A673 (cell line): ENCODE results near the gene CYP2F1. TPM values are rescaled to one million over a fixed set of nuclear protein-coding genes. Genes with fewer than 3 reads are reported as not detected.

Source experiments
- BruUV-seq: library from RNA; stranded (reverse); fragments of 400-500 nt; replicated peaks from 2 replicates; lab custom pipeline; 2021; lab: Mats Ljungman, UMichigan
- CTCF ChIA-PET: fragments of 300-600 bp; sonication (Branson Sonifier 250); formaldehyde crosslinking; loops from one replicate; lab custom pipeline; 2022; ENCODE audit warnings: antibody characterized with exemption; lab: Charles Lee
- POLR2A ChIA-PET: fragments of 300-600 bp; sonication (Branson Sonifier 250); formaldehyde crosslinking; loops from one replicate; lab custom pipeline; 2022; ENCODE audit warnings: antibody characterized with exemption; ENCODE audit not compliant: low non-redundant PET; lab: Charles Lee
- DNase-seq: peaks from one replicate; pipeline ENCODE4 v3.0.0-alpha.2; 2015; ENCODE audit warnings: low spot score
- H3K27ac ChIP-seq: fragments of 200-600 bp; sonication (generic); 2 replicates; pipeline ENCODE4 v1.5.1; 2016; ENCODE audit warnings: mixed run types, low read depth, mild to moderate bottlenecking, mixed read lengths, antibody characterized with exemption, low read length; ENCODE audit not compliant: poor library complexity, severe bottlenecking
- H3K27me3 ChIP-seq: fragments of 200-600 bp; sonication (generic); replicated peaks from 2 replicates; pipeline ENCODE4 v1.6.1; 2017; ENCODE audit warnings: mixed run types, low read depth, mild to moderate bottlenecking, mixed read lengths, antibody characterized with exemption, low read length; ENCODE audit not compliant: insufficient read depth, poor library complexity
- H3K36me3 ChIP-seq: fragments of 200-600 bp; sonication (generic); 2 replicates; pipeline ENCODE4 v1.6.1; 2016; ENCODE audit warnings: mixed run types, mild to moderate bottlenecking, mixed read lengths, antibody characterized with exemption, low read length; ENCODE audit not compliant: insufficient read depth, poor library complexity, severe bottlenecking
- H3K4me1 ChIP-seq: fragments of 200-600 bp; sonication (generic); 2 replicates; pipeline ENCODE4 v1.6.1; 2017; ENCODE audit warnings: mixed run types, mild to moderate bottlenecking, mixed read lengths, antibody characterized with exemption, low read length; ENCODE audit not compliant: insufficient read depth, poor library complexity, severe bottlenecking
- H3K4me3 ChIP-seq: fragments of 200-600 bp; sonication (generic); 2 replicates; pipeline ENCODE4 v1.5.1; 2016; ENCODE audit warnings: low read depth, mixed run types, mild to moderate bottlenecking, mixed read lengths, low read length; ENCODE audit not compliant: poor library complexity, severe bottlenecking
- H3K9me3 ChIP-seq: fragments of 200-600 bp; sonication (generic); 2 replicates; pipeline ENCODE4 v1.6.1; 2016; ENCODE audit warnings: mixed run types, low read depth, mild to moderate bottlenecking, mixed read lengths, antibody characterized with exemption, low read length; ENCODE audit not compliant: poor library complexity, severe bottlenecking
- EZH2 ChIP-seq: fragments of 200-600 bp; sonication (generic); IDR thresholded peaks from 2 replicates; pipeline ENCODE4 v1.6.1; 2017; ENCODE audit warnings: borderline replicate concordance, low read depth, mild to moderate bottlenecking, mixed read lengths, antibody characterized with exemption, low read length; ENCODE audit not compliant: poor library complexity, severe bottlenecking
- intact Hi-C: fragments of 100-400 bp; cut with micrococcal nuclease; formaldehyde crosslinking; loops from one replicate; pipeline ENCODE4 v1.10.0; 2022; ENCODE audit not compliant: unreplicated experiment
- total RNA-seq: library from RNA; stranded (reverse); gene quantifications from 2 replicates; pipeline ENCODE4 v1.2.3, GENCODE V29; 2021
- TF ChIP-seq, protein P1 (sequence below): fragments of 300-800, 200-600 bp; sonication (generic); conservative IDR thresholded peaks from 2 replicates; pipeline ENCODE4 v1.5.1; 2017; ENCODE audit warnings: low read depth, mild to moderate bottlenecking, antibody characterized with exemption, low read length, moderate library complexity, mixed read lengths

CYP2F1 gene
- total RNA-seq, 1 experiment from 2014 or later = not detected

DNA sequence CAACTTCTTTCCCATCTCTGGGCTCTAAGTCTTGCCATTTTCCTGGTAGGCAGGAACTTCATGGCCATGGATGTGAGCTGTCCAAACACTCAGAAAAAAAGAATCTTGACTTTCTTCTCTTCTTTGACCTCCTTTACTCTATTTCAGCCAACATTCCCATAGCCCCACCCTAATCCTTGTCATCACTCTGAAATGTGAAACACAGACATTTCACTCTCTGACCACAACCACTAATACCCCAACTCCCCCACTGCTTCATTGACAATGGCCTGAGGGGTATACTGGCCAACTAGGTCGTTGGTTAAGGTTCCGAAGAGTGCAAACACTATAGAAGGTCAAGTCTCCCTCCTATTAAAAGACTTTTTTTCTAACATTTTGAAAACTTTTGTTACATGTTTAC lies 30.7 kb upstream of the CYP2F1 start:
- no peak for TF ChIP-seq EZH2
- no TSS peak for BruUV-seq
- no peak for DNase-seq

DNA sequence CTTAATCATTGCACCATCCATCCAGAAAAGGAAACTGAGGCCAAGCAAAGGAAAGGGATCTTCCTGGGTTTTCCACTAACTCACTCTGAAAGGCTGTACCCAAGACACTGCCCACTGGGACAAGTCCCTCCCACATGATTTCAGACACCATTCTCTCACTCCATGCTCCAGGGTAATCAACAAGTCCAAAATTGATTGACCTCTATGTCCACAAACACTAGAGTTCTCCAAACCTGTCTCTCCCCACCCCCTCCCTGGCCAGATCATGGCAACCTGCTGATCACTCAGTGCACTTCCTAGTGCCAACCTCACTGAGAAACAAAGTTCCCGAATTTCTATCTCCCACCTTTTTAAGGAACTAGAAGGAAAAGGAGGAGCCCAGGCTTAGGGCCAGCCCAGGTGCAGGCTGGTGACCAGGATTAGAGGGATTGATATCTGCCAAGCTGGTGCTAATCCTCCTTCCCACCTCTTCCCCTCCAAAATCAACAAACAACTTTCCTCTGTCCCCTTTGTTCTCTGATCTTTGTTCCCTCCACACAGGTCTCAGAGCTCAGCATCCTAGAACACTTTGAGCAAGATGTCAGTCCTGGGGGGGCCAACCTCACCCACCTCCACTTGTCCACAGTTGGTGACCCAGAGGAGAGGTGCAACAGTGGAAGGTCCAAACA lies 28.4 kb upstream of the CYP2F1 start:
- TF ChIP-seq, protein P1, sequence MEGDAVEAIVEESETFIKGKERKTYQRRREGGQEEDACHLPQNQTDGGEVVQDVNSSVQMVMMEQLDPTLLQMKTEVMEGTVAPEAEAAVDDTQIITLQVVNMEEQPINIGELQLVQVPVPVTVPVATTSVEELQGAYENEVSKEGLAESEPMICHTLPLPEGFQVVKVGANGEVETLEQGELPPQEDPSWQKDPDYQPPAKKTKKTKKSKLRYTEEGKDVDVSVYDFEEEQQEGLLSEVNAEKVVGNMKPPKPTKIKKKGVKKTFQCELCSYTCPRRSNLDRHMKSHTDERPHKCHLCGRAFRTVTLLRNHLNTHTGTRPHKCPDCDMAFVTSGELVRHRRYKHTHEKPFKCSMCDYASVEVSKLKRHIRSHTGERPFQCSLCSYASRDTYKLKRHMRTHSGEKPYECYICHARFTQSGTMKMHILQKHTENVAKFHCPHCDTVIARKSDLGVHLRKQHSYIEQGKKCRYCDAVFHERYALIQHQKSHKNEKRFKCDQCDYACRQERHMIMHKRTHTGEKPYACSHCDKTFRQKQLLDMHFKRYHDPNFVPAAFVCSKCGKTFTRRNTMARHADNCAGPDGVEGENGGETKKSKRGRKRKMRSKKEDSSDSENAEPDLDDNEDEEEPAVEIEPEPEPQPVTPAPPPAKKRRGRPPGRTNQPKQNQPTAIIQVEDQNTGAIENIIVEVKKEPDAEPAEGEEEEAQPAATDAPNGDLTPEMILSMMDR = no peak
- no peak for TF ChIP-seq EZH2
- H3K27me3 ChIP-seq = peaks cover 34% of the 10 kb centered on the region
- intact Hi-C loops = no loop called here
- no peak overlapping the region for H3K4me3 ChIP-seq
- H3K9me3 ChIP-seq = no peaks in the 10 kb centered on the region
- no peaks in the 10 kb centered on the region for H3K4me1 ChIP-seq
- ChIA-PET CTCF (no interaction called here), POLR2A (no interaction called here)
- no peaks in the 10 kb centered on the region for H3K36me3 ChIP-seq
- BruUV-seq = no TSS peak
- no peak for DNase-seq
- H3K27ac ChIP-seq = no peak overlapping the region

More for the DNA sequence above, 30.7 kb upstream of the CYP2F1 start:
- POLR2A ChIA-PET = no interaction called here
- Histone ChIP-seq H3K27ac (no peak overlapping the region), H3K4me1 (no peaks in the 10 kb centered on the region), H3K4me3 (no peak overlapping the region), H3K36me3 (no peaks in the 10 kb centered on the region), H3K9me3 (no peaks in the 10 kb centered on the region), H3K27me3 (peaks cover 25% of the 10 kb centered on the region)
- CTCF ChIA-PET = no interaction called here
- intact Hi-C loops = no loop called here

DNA sequence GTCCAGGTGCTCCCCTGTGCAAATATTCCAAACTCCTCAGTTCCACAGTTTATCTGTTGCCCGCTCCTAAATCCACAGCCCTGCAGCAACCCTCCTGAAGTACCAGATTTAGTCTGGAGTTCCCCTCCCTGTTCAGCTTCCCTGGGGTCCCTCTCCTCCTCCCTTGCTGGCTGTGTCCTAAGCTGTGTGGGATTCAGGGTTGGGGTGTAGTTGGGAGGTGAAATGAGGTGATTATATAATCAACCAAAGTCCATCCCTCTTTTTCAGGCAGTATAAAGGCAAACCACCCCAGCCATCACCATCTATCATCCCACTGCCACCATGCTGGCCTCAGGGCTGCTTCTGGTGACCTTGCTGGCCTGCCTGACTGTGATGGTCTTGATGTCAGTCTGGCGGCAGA lies 26.1 kb upstream of the CYP2F1 start, which contains the start of gene CYP2A13:
CYP2A13 (plus strand) TSS at position 301 of the 400 bp plus-strand sequence; CDS start at position 322, 21 bp downstream.
- TF ChIP-seq, protein P1 = no peak
- no peak for TF ChIP-seq EZH2
- Histone ChIP-seq H3K27me3 (peaks cover 29% of the 10 kb centered on the region), H3K4me1 (no peaks in the 10 kb centered on the region), H3K9me3 (no peaks in the 10 kb centered on the region), H3K36me3 (no peaks in the 10 kb centered on the region), H3K27ac (no peak within 1 kb of the TSS), H3K4me3 (no peak within 1 kb of the TSS)
- ChIA-PET POLR2A (no interaction called here), CTCF (interaction anchor here (0.6 kb wide), 1 partner anchor 82 kb away, joined by 3 read pairs; no protein-coding TSS in a partner anchor)
- DNase-seq = no peak
- intact Hi-C loops = no loop called here
- no TSS peak for BruUV-seq
